ENCODE measurements around the gene DSN1. TPM values are rescaled to one million over a fixed set of nuclear protein-coding genes. Genes with fewer than 3 reads are reported as not detected.

DSN1 gene
- polyA plus RNA-seq, 1 of the 3 experiments (the other 2 are of a cell fraction) = 7.3 TPM

DNA sequence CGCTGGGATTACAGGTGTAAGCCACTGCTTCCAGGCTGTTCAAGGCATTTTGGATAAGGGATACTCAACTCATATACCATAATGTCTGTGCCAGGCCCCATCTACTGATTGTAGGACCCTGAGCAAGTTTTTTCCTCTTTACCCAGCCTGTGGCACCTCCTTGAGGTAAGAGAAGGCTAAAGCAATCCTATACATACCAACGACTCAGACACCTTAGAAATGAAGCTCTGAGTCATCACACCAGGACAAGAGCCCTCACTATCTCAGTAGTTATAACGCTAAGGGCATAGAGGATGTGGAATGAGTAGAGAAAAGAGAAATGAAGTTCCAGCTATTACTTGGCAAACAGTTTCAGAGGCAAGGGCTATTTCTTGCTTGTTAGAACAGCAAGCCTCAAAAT lies 44.6 kb downstream of the DSN1 start:
- no peak overlapping the region for H3K9ac ChIP-seq
- H3K9me3 ChIP-seq = no peaks in the 10 kb centered on the region
- no peaks in the 10 kb centered on the region for H3K27me3 ChIP-seq (ENCODE audit: insufficient read depth)
- H3K4me2 ChIP-seq = no peak overlapping the region
- POLR2A ChIA-PET = no interaction called here
- peaks cover 2 to 4% of the 10 kb centered on the region in 2 experiments; a peak in 1 of 4 replicates for H3K4me1 ChIP-seq (ENCODE audit: control insufficient read depth in 1 of 2, insufficient read depth in 2 of 2, low read depth in 1 of 2, low read length in 1 of 2)
- peaks cover 7% of the 10 kb centered on the region for H3F3A ChIP-seq (replicated peaks; ENCODE audit: insufficient read depth)
- H3K9me2 ChIP-seq = no peaks in the 10 kb centered on the region
- no peak for TF ChIP-seq MEF2A (IDR thresholded peaks at IDR 0.05; ENCODE audit: borderline replicate concordance, low read depth)
- TF ChIP-seq, protein P1, sequence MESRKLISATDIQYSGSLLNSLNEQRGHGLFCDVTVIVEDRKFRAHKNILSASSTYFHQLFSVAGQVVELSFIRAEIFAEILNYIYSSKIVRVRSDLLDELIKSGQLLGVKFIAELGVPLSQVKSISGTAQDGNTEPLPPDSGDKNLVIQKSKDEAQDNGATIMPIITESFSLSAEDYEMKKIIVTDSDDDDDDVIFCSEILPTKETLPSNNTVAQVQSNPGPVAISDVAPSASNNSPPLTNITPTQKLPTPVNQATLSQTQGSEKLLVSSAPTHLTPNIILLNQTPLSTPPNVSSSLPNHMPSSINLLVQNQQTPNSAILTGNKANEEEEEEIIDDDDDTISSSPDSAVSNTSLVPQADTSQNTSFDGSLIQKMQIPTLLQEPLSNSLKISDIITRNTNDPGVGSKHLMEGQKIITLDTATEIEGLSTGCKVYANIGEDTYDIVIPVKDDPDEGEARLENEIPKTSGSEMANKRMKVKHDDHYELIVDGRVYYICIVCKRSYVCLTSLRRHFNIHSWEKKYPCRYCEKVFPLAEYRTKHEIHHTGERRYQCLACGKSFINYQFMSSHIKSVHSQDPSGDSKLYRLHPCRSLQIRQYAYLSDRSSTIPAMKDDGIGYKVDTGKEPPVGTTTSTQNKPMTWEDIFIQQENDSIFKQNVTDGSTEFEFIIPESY (IDR thresholded peaks at IDR 0.05; ENCODE audit: borderline replicate concordance, low read depth) = no peak
- TF ChIP-seq TEAD4 (IDR thresholded peaks at IDR 0.05; ENCODE audit: borderline replicate concordance, insufficient read depth) = no peak
- TF ChIP-seq FOSL2 (IDR thresholded peaks at IDR 0.05; ENCODE audit: borderline replicate concordance, low read depth) = peak; percentile 41; the same call in 1 of the 2 replicates
- TF ChIP-seq, protein P2, sequence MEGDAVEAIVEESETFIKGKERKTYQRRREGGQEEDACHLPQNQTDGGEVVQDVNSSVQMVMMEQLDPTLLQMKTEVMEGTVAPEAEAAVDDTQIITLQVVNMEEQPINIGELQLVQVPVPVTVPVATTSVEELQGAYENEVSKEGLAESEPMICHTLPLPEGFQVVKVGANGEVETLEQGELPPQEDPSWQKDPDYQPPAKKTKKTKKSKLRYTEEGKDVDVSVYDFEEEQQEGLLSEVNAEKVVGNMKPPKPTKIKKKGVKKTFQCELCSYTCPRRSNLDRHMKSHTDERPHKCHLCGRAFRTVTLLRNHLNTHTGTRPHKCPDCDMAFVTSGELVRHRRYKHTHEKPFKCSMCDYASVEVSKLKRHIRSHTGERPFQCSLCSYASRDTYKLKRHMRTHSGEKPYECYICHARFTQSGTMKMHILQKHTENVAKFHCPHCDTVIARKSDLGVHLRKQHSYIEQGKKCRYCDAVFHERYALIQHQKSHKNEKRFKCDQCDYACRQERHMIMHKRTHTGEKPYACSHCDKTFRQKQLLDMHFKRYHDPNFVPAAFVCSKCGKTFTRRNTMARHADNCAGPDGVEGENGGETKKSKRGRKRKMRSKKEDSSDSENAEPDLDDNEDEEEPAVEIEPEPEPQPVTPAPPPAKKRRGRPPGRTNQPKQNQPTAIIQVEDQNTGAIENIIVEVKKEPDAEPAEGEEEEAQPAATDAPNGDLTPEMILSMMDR (IDR thresholded peaks at IDR 0.05) = peak; percentile 41
- no peak for TF ChIP-seq CHD2 (IDR thresholded peaks at IDR 0.05; ENCODE audit: low read length, partially characterized antibody)
- TF ChIP-seq JUND (IDR thresholded peaks at IDR 0.05) = peak; percentile 27
- TF ChIP-seq ELF1 (IDR thresholded peaks at IDR 0.05) = no peak
- TF ChIP-seq FOXJ3 (CRISPR knock-in tag; IDR thresholded peaks at IDR 0.05) = no peak
- TF ChIP-seq, protein P3, sequence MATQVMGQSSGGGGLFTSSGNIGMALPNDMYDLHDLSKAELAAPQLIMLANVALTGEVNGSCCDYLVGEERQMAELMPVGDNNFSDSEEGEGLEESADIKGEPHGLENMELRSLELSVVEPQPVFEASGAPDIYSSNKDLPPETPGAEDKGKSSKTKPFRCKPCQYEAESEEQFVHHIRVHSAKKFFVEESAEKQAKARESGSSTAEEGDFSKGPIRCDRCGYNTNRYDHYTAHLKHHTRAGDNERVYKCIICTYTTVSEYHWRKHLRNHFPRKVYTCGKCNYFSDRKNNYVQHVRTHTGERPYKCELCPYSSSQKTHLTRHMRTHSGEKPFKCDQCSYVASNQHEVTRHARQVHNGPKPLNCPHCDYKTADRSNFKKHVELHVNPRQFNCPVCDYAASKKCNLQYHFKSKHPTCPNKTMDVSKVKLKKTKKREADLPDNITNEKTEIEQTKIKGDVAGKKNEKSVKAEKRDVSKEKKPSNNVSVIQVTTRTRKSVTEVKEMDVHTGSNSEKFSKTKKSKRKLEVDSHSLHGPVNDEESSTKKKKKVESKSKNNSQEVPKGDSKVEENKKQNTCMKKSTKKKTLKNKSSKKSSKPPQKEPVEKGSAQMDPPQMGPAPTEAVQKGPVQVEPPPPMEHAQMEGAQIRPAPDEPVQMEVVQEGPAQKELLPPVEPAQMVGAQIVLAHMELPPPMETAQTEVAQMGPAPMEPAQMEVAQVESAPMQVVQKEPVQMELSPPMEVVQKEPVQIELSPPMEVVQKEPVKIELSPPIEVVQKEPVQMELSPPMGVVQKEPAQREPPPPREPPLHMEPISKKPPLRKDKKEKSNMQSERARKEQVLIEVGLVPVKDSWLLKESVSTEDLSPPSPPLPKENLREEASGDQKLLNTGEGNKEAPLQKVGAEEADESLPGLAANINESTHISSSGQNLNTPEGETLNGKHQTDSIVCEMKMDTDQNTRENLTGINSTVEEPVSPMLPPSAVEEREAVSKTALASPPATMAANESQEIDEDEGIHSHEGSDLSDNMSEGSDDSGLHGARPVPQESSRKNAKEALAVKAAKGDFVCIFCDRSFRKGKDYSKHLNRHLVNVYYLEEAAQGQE (IDR thresholded peaks at IDR 0.05; ENCODE audit: low read depth, low read length) = no peak
- no peak for TF ChIP-seq SIN3A (IDR thresholded peaks at IDR 0.05; ENCODE audit: borderline replicate concordance, low read depth, low read length)
- TF ChIP-seq FOXM1 (IDR thresholded peaks at IDR 0.05; ENCODE audit: low read depth) = no peak
- TF ChIP-seq, protein P4, sequence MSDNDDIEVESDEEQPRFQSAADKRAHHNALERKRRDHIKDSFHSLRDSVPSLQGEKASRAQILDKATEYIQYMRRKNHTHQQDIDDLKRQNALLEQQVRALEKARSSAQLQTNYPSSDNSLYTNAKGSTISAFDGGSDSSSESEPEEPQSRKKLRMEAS (IDR thresholded peaks at IDR 0.05; ENCODE audit: low read depth) = no peak
- TF ChIP-seq, protein P5, sequence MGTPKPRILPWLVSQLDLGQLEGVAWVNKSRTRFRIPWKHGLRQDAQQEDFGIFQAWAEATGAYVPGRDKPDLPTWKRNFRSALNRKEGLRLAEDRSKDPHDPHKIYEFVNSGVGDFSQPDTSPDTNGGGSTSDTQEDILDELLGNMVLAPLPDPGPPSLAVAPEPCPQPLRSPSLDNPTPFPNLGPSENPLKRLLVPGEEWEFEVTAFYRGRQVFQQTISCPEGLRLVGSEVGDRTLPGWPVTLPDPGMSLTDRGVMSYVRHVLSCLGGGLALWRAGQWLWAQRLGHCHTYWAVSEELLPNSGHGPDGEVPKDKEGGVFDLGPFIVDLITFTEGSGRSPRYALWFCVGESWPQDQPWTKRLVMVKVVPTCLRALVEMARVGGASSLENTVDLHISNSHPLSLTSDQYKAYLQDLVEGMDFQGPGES (IDR thresholded peaks at IDR 0.05; ENCODE audit: low read depth, low read length) = no peak
- TF ChIP-seq RAD21 (IDR thresholded peaks at IDR 0.05; ENCODE audit: low read length) = peak; percentile 41
- TF ChIP-seq GATA2 (CRISPR knock-in tag; IDR thresholded peaks at IDR 0.05) = no peak
- no peak overlapping the region for H2AFZ ChIP-seq (ENCODE audit: low read depth)
- no peak for DNase-seq
- H3K4me3 ChIP-seq (ENCODE audit: low read depth in 2 of 2, low read length in 1 of 2) = no peak overlapping the region
- H3K79me2 ChIP-seq (ENCODE audit: insufficient read depth) = no peaks in the 10 kb centered on the region
- H3K27ac ChIP-seq (ENCODE audit: low read depth in 2 of 2, low read length in 1 of 2) = no peak overlapping the region
- CTCF ChIA-PET = interaction anchor here (0.5 to 2.0 kb wide), 3 partner anchors 10 to 19 kb away, joined by 3 to 5 read pairs (median 4); no protein-coding TSS in a partner anchor
- no peaks in the 10 kb centered on the region for H4K20me1 ChIP-seq (ENCODE audit: insufficient read depth)
- no peaks in the 10 kb centered on the region for H3K36me3 ChIP-seq (replicated peaks in 1 of 2; ENCODE audit: control insufficient read depth in 1 of 2, insufficient read depth in 2 of 2, low read length in 1 of 2)
- 67% methylated on average over 3 of the region's 3 CpGs for WGBS (ENCODE audit: low lambda C conversion rate)
